WI38 (cell line): ENCODE data around the gene WWOX.
"Not testable (repeated sequence)": the region's sequence is repeated elsewhere in the genome, so short reads cannot be mapped to it uniquely, and the experiment has no call there.

Experiments
- H3K4me3 ChIP-seq: 2 replicates; pipeline ENCODE4 v1.5.1; 2011; ENCODE audit warnings: low read depth, mild to moderate bottlenecking, control low read depth, low read length
- CTCF ChIP-seq: IDR thresholded peaks from 2 replicates; pipeline ENCODE4 v1.5.1; 2012; ENCODE audit warnings: low read depth, mild to moderate bottlenecking, control low read depth, low read length

WWOX gene

GRCh38 chr16:78506367-78507193 is 407.1 kb downstream of the WWOX start:
- no peak overlapping the region for H3K4me3 ChIP-seq

GRCh38 chr16:78507576-78507975 is 408.1 kb downstream of the WWOX start:
- no peak for TF ChIP-seq CTCF
- H3K4me3 ChIP-seq = no peak overlapping the region

More at GRCh38 chr16:78506367-78507193, 407.1 kb downstream of the WWOX start:
- TF ChIP-seq CTCF = no peak

- H3K4me3 ChIP-seq = no peak overlapping the region
- TF ChIP-seq CTCF = no peak
Observed at GRCh38 chr16:78509965-78510364, 410.5 kb downstream of the WWOX start.

- no peak for TF ChIP-seq CTCF
- no peak overlapping the region for H3K4me3 ChIP-seq
Observed at GRCh38 chr16:78510496-78510895, 411.0 kb downstream of the WWOX start.

GRCh38 chr16:78513838-78514237 is 414.4 kb downstream of the WWOX start:
- TF ChIP-seq CTCF = no peak
- H3K4me3 ChIP-seq = no peak overlapping the region

- H3K4me3 ChIP-seq = not testable (repeated sequence)
Observed at GRCh38 chr16:78514888-78515287, 415.4 kb downstream of the WWOX start.

- no peak overlapping the region for H3K4me3 ChIP-seq
- TF ChIP-seq CTCF = no peak
Observed at GRCh38 chr16:78515421-78515820, 416.0 kb downstream of the WWOX start.
